ENCODE measurements around the gene ERCC6. TPM values are rescaled to one million over a fixed set of nuclear protein-coding genes. Genes with fewer than 3 reads are reported as not detected.

Gene ERCC6
- total RNA-seq, 1 experiment from 2014 or later, result 25.7 TPM

GRCh38 chr10:49532461-49532860, 6.5 kb downstream of the ERCC6 start:
- Mint-ChIP-seq H3K27me3 (ENCODE audit: unreplicated experiment) (no peaks in the 10 kb centered on the region), H3K9me3 (ENCODE audit: low read depth, unreplicated experiment) (no peaks in the 10 kb centered on the region), H3K4me3 (ENCODE audit: low read depth, unreplicated experiment) (no peak overlapping the region), H3K36me3 (ENCODE audit: insufficient read depth, unreplicated experiment) (peaks cover 14% of the 10 kb centered on the region), H3K4me1 (ENCODE audit: low read depth, unreplicated experiment) (no peaks in the 10 kb centered on the region), H3K27ac (ENCODE audit: unreplicated experiment) (no peak overlapping the region)
- intact Hi-C loops (cut with micrococcal nuclease; ENCODE audit: unreplicated experiment), result no loop called here
- BruUV-seq (replicated peaks), result no TSS peak
- TF ChIP-seq CTCF (IDR thresholded peaks at IDR 0.05; ENCODE audit: unreplicated experiment), result no peak
- CTCF ChIA-PET, result no interaction called here
- DNase-seq, result no peak

GRCh38 chr10:49528977-49529506, 9.9 kb downstream of the ERCC6 start:
- intact Hi-C loops (cut with micrococcal nuclease; ENCODE audit: unreplicated experiment), result no loop called here
- no peak overlapping the region for H3K4me3 Mint-ChIP-seq (ENCODE audit: low read depth, unreplicated experiment)
- peaks cover 11% of the 10 kb centered on the region for H3K36me3 Mint-ChIP-seq (ENCODE audit: insufficient read depth, unreplicated experiment)
- H3K27ac Mint-ChIP-seq (ENCODE audit: unreplicated experiment), result no peak overlapping the region
- no peaks in the 10 kb centered on the region for H3K9me3 Mint-ChIP-seq (ENCODE audit: low read depth, unreplicated experiment)
- no peak for TF ChIP-seq CTCF (IDR thresholded peaks at IDR 0.05; ENCODE audit: unreplicated experiment)
- no TSS peak for BruUV-seq (replicated peaks)
- DNase-seq, result no peak
- H3K27me3 Mint-ChIP-seq (ENCODE audit: unreplicated experiment), result no peaks in the 10 kb centered on the region
- no peaks in the 10 kb centered on the region for H3K4me1 Mint-ChIP-seq (ENCODE audit: low read depth, unreplicated experiment)
- CTCF ChIA-PET, result no interaction called here

- Mint-ChIP-seq H3K9me3 (ENCODE audit: low read depth, unreplicated experiment) (no peaks in the 10 kb centered on the region), H3K27me3 (ENCODE audit: unreplicated experiment) (no peaks in the 10 kb centered on the region), H3K4me1 (ENCODE audit: low read depth, unreplicated experiment) (no peaks in the 10 kb centered on the region), H3K27ac (ENCODE audit: unreplicated experiment) (no peak overlapping the region), H3K36me3 (ENCODE audit: insufficient read depth, unreplicated experiment) (peaks cover 14% of the 10 kb centered on the region), H3K4me3 (ENCODE audit: low read depth, unreplicated experiment) (no peak overlapping the region)
- CTCF ChIA-PET, result no interaction called here
- BruUV-seq (replicated peaks), result no TSS peak
- TF ChIP-seq CTCF (IDR thresholded peaks at IDR 0.05; ENCODE audit: unreplicated experiment), result no peak
- intact Hi-C loops (cut with micrococcal nuclease; ENCODE audit: unreplicated experiment), result no loop called here
- DNase-seq, result no peak
Measured at GRCh38 chr10:49527850-49528249, 11.1 kb downstream of the ERCC6 start.

GRCh38 chr10:49527061-49527460, 11.9 kb downstream of the ERCC6 start:
- Mint-ChIP-seq H3K9me3 (ENCODE audit: low read depth, unreplicated experiment) (no peaks in the 10 kb centered on the region), H3K27me3 (ENCODE audit: unreplicated experiment) (no peaks in the 10 kb centered on the region), H3K36me3 (ENCODE audit: insufficient read depth, unreplicated experiment) (peaks cover 14% of the 10 kb centered on the region), H3K27ac (ENCODE audit: unreplicated experiment) (no peak overlapping the region), H3K4me1 (ENCODE audit: low read depth, unreplicated experiment) (no peaks in the 10 kb centered on the region), H3K4me3 (ENCODE audit: low read depth, unreplicated experiment) (no peak overlapping the region)
- CTCF ChIA-PET, result no interaction called here
- no TSS peak for BruUV-seq (replicated peaks)
- no peak for DNase-seq
- TF ChIP-seq CTCF (IDR thresholded peaks at IDR 0.05; ENCODE audit: unreplicated experiment), result no peak
- intact Hi-C loops (cut with micrococcal nuclease; ENCODE audit: unreplicated experiment), result no loop called here
